Measurements from ENCODE around the gene ABCA4. TPM values are rescaled to one million over a fixed set of nuclear protein-coding genes. Genes with fewer than 3 reads are reported as not detected.
A peak's percentile ranks its signal among the peaks of the same experiment; 100 is the strongest.

ABCA4 gene
- total RNA-seq, 1 experiment from 2014 or later = 0.09 TPM

DNA sequence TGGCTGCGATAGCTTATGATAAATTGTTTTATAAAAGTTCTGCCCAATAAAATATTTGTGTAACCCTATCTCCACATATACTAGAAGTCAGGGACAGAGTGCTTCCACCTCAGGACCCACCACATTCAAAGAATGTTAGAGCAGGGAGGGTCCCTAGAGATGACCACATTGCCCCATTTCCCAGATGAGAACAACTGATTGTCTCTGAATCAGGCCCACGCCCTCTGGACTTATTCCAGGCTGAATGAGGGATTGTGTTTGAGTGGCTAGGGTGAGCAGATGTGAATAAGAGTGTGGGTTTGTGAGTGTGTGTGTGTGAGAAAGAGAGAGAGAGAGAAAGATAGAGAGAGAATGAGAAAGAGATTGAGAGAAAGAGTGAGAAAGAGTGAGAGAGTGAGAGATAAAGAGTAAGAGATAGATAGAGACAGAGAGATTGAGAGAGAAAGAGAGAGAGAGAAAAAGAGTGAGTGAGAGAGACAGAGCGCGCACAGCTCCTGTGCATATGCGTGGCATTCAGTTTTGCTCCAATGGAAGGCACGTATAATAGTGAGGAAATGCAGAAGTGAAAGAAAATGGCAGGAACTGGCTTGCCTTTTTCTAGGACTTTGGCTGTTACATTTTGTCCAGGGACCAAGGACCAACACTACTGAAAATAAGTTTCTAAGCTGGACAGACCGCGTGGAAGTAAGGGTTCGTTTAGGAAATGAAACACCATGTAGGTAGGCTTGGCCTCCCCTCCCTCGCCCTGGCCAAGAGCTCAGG lies 94.1 kb downstream of the ABCA4 start (continued):
- TF ChIP-seq, protein P1, sequence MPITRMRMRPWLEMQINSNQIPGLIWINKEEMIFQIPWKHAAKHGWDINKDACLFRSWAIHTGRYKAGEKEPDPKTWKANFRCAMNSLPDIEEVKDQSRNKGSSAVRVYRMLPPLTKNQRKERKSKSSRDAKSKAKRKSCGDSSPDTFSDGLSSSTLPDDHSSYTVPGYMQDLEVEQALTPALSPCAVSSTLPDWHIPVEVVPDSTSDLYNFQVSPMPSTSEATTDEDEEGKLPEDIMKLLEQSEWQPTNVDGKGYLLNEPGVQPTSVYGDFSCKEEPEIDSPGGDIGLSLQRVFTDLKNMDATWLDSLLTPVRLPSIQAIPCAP (CRISPR knock-in tag; IDR thresholded peaks at IDR 0.05) = no peak
- TF ChIP-seq, protein P2, sequence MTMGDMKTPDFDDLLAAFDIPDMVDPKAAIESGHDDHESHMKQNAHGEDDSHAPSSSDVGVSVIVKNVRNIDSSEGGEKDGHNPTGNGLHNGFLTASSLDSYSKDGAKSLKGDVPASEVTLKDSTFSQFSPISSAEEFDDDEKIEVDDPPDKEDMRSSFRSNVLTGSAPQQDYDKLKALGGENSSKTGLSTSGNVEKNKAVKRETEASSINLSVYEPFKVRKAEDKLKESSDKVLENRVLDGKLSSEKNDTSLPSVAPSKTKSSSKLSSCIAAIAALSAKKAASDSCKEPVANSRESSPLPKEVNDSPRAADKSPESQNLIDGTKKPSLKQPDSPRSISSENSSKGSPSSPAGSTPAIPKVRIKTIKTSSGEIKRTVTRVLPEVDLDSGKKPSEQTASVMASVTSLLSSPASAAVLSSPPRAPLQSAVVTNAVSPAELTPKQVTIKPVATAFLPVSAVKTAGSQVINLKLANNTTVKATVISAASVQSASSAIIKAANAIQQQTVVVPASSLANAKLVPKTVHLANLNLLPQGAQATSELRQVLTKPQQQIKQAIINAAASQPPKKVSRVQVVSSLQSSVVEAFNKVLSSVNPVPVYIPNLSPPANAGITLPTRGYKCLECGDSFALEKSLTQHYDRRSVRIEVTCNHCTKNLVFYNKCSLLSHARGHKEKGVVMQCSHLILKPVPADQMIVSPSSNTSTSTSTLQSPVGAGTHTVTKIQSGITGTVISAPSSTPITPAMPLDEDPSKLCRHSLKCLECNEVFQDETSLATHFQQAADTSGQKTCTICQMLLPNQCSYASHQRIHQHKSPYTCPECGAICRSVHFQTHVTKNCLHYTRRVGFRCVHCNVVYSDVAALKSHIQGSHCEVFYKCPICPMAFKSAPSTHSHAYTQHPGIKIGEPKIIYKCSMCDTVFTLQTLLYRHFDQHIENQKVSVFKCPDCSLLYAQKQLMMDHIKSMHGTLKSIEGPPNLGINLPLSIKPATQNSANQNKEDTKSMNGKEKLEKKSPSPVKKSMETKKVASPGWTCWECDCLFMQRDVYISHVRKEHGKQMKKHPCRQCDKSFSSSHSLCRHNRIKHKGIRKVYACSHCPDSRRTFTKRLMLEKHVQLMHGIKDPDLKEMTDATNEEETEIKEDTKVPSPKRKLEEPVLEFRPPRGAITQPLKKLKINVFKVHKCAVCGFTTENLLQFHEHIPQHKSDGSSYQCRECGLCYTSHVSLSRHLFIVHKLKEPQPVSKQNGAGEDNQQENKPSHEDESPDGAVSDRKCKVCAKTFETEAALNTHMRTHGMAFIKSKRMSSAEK (CRISPR knock-in tag; IDR thresholded peaks at IDR 0.05; ENCODE audit: borderline replicate concordance) = no peak
- no peak for TF ChIP-seq ZNF232 (CRISPR knock-in tag; IDR thresholded peaks at IDR 0.05)

DNA sequence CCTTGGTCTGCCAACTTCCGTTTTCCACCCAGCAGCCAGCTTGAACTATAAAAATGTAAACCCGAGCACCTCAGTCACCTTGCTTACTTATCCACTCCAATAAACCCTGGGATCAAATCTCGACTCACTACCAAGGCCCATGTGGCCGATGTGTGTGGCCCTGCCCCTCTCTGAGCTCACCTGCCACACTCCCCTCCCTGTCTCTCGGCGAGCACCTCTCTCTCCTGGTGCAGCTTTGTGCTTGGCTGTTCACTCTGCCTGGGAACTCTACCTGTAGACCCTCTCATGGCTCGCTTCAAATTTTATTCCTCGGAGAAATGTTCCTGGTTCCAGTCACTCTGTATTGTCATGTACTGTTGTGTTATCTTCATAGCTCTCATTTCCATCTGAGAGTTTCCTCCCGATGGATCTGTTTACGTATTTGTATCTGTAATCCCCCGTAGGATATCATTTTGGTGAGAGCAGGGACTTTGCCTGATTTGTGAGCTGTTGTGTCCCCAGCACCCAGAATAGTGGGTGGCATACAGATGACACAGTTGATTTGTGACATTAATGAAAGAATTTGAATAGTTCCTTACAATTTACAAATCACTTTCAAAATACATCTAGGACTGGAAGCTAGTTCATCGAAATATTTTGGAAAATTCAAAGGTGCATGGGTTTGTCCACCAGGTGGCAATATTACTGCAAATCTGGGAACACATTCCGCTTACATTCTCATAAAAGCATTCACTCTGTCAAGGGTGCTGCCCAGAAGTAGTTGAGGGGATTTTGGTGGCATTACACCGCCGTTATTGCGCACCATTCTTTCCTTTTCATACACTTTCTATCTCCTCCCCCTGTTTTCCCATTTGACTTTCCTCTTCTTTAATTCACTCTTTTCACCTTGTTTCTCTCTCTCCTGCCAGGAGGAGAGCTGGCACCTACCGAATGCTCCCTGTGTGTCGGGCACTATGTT lies 95.3 kb downstream of the ABCA4 start:
- TF ChIP-seq SMAD4 (CRISPR knock-in tag; IDR thresholded peaks at IDR 0.05) (no peak), HMGA2 (CRISPR knock-in tag; IDR thresholded peaks at IDR 0.05) (no peak)
- TF ChIP-seq, protein P3, sequence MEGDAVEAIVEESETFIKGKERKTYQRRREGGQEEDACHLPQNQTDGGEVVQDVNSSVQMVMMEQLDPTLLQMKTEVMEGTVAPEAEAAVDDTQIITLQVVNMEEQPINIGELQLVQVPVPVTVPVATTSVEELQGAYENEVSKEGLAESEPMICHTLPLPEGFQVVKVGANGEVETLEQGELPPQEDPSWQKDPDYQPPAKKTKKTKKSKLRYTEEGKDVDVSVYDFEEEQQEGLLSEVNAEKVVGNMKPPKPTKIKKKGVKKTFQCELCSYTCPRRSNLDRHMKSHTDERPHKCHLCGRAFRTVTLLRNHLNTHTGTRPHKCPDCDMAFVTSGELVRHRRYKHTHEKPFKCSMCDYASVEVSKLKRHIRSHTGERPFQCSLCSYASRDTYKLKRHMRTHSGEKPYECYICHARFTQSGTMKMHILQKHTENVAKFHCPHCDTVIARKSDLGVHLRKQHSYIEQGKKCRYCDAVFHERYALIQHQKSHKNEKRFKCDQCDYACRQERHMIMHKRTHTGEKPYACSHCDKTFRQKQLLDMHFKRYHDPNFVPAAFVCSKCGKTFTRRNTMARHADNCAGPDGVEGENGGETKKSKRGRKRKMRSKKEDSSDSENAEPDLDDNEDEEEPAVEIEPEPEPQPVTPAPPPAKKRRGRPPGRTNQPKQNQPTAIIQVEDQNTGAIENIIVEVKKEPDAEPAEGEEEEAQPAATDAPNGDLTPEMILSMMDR (IDR thresholded peaks at IDR 0.05) = peak; percentile 45
- ChIA-PET CTCF (interaction anchor here (0.7 to 3.8 kb wide), 36 partner anchors 8 to 598 kb away, joined by 3 to 61 read pairs (median 5); partner anchors contain the start of genes ARHGAP29 and GCLM), POLR2A (no interaction called here)
- no peak for DNase-seq (ENCODE audit: low spot score)
- no peaks in the 10 kb centered on the region for H3K9me3 Mint-ChIP-seq
- 0 out of 2 replicates have a peak overlapping the region, but pooled peaks have one; percentile 0 for H3K27ac Mint-ChIP-seq
- H3K4me3 Mint-ChIP-seq = no peak overlapping the region
- H3K4me1 Mint-ChIP-seq = peaks cover 36% of the 10 kb centered on the region
- H3K36me3 Mint-ChIP-seq = no peaks in the 10 kb centered on the region
- ATAC-seq = peak; percentile 69
- no peaks in the 10 kb centered on the region; the same call in 1 of the 2 replicates for H3K27me3 Mint-ChIP-seq (ENCODE audit: low read depth)

DNA sequence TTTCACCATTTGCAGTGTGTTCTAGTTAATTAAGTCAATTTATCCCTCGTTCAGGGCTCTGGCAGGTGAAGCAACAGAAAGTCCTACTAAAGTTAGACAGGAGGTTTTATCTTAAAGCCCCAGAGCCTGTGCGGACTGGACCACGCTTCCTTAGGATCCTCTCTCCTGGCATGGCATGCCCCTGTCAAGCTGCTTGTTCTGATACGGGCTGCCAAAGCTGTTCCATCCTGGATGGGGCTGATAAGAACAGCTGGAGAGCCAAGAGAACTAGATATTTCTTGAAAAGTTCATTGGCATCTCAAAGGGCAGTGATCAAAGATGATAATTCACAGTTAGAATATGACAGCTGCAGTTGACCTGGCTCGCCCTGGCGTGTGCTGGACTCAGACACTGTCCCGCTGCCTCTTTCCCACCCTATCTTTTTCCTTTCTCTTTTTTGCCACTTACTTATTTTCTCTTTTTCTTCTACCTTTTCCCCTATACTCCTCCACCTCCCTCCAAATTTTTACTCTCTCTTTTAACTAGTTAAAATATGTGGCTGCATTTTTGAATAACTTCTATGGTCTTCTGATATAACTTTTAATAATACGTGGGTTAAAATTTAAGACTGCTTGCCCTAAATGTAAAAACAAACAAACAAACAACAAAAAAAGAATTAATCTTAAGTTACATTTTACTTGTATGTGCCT lies 96.7 kb downstream of the ABCA4 start:
- peaks cover 42% of the 10 kb centered on the region for H3K4me1 Mint-ChIP-seq
- H3K27ac Mint-ChIP-seq = no peak overlapping the region
- H3K27me3 Mint-ChIP-seq (ENCODE audit: low read depth) = no peaks in the 10 kb centered on the region; the same call in 1 of the 2 replicates
- ChIA-PET CTCF (interaction anchor here (2.4 to 3.6 kb wide), 2 partner anchors 15 to 38 kb away, joined by 14 to 28 read pairs; no protein-coding TSS in a partner anchor), POLR2A (no interaction called here)
- DNase-seq (ENCODE audit: low spot score) (no peak), ATAC-seq (no peak)
- H3K4me3 Mint-ChIP-seq = no peak overlapping the region
- H3K36me3 Mint-ChIP-seq = no peaks in the 10 kb centered on the region
- H3K9me3 Mint-ChIP-seq = no peaks in the 10 kb centered on the region
- TF ChIP-seq, protein P4, sequence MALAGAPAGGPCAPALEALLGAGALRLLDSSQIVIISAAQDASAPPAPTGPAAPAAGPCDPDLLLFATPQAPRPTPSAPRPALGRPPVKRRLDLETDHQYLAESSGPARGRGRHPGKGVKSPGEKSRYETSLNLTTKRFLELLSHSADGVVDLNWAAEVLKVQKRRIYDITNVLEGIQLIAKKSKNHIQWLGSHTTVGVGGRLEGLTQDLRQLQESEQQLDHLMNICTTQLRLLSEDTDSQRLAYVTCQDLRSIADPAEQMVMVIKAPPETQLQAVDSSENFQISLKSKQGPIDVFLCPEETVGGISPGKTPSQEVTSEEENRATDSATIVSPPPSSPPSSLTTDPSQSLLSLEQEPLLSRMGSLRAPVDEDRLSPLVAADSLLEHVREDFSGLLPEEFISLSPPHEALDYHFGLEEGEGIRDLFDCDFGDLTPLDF (CRISPR knock-in tag; IDR thresholded peaks at IDR 0.05) = no peak
- TF ChIP-seq TCF7 (CRISPR knock-in tag; IDR thresholded peaks at IDR 0.05; ENCODE audit: low read depth) (no peak), TEAD4 (CRISPR knock-in tag; IDR thresholded peaks at IDR 0.05) (no peak), ELF4 (CRISPR knock-in tag; IDR thresholded peaks at IDR 0.05; ENCODE audit: low read depth) (no peak)
- TF ChIP-seq, protein P5, sequence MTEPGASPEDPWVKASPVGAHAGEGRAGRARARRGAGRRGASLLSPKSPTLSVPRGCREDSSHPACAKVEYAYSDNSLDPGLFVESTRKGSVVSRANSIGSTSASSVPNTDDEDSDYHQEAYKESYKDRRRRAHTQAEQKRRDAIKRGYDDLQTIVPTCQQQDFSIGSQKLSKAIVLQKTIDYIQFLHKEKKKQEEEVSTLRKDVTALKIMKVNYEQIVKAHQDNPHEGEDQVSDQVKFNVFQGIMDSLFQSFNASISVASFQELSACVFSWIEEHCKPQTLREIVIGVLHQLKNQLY (CRISPR knock-in tag; IDR thresholded peaks at IDR 0.05) = no peak
- TF ChIP-seq, protein P6, sequence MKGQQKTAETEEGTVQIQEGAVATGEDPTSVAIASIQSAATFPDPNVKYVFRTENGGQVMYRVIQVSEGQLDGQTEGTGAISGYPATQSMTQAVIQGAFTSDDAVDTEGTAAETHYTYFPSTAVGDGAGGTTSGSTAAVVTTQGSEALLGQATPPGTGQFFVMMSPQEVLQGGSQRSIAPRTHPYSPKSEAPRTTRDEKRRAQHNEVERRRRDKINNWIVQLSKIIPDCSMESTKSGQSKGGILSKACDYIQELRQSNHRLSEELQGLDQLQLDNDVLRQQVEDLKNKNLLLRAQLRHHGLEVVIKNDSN (CRISPR knock-in tag; IDR thresholded peaks at IDR 0.05) = no peak

Measured in WTC11 (cell line).